NCI-H2227 treated with DMSO at 0.1 percent for 48 hours (cell line): Measurements from ENCODE around the gene CBX3.
"Not testable (repeated sequence)": the region's sequence is repeated elsewhere in the genome, so short reads cannot be mapped to it uniquely, and the experiment has no call there.

Experiments
- DNase-seq: peaks from one replicate; lab custom pipeline; 2025; lab: John Stamatoyannopoulos, UW

The CBX3 gene

GRCh38 chr7:26170663-26171062, 30.9 kb upstream of the CBX3 start:
- DNase-seq = no peak

DNA sequence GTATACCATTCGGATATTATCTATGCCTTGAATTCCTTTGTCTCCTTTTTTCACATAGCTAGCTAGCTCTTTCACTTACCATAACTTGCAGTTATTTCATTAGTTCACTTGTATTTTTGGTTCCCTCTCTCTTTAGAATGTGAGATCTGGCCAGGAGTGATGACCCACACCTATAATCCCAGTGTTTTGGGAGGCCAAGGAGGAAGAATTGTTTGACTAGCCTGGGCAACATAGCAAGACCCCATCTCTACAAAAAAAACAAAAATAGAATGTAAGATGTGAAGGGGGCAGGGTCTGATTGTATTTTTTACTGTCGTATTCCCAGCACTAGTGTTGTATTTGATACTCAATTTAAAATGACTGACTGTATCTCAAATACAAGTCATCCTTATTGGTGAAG, 29.9 kb upstream of the CBX3 start:
- no peak for DNase-seq

- no peak for DNase-seq
Observed at GRCh38 chr7:26172048-26172447, 29.5 kb upstream of the CBX3 start.

GRCh38 chr7:26175903-26176302, 25.6 kb upstream of the CBX3 start:
- not testable (repeated sequence) for DNase-seq

DNA sequence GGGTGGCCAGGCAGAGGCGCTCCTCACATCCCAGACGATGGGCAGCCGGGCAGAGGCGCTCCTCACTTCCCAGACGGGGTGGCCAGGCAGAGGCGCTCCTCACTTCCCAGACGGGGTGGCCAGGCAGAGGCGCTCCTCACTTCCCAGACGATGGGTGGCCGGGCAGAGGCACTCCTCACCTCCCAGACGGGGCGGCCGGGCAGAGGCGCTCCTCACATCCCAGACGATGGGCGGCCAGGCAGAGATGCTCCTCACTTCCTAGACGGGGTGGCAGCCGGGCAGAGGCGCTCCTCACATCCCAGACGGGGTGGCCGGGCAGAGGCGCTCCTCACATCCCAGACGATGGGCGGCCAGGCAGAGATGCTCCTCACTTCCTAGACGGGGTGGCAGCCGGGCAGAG, 24.8 kb upstream of the CBX3 start:
- DNase-seq = not testable (repeated sequence)

GRCh38 chr7:26177269-26177668, 24.3 kb upstream of the CBX3 start:
- DNase-seq = not testable (repeated sequence)

DNA sequence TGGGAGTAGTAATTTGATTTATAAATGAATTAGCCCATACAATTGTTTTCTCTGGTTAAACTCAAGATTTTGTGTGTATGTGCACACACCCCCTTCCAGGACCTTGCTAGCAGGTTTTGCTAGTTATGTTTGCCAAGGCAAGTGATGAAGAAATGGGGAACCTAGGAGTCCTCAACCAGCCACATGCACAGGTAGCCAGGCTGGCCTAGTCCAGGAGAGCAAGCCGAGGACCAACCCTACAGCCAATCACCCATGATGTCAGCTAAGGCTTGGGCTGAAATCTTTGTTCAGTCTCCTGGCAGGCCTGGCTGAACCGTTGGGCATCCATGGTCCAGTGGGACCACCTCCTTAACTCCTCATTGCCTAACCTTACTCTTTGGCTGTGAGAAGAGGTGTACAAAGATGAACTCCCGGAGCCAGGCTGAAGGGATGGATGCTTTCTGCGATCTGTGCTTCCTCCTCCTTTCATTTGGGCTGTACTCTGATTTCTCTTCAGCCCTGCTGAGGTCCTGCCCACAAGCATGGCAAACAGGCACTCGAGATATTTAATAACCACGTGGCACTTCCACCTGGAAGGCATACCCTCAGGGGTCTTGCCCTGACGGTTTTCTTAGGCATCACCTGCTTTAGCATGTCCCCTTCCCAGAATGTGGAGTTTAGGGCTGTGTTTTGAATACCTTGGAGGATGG, 23.1 kb upstream of the CBX3 start:
- DNase-seq = no peak

DNA sequence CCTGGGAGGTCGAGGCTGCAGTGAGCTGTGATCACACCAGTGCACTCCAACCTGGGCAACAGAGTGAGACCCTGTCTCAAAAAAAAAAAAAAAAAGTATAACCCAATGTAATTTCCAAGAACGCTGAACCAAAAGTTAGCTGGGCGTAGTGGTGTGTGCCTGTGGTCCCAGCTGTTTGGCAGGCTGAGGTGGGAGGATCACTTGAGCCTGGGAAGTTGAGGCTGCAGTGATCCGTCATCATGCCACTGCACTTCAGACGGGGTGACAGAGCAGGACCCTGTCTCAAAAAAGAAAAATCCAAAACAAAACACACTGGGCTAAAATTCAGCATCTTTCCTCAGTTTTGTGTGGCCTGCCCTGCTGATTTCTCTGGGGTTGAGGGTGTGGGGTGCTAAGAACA, 22.1 kb upstream of the CBX3 start:
- no peak for DNase-seq

DNA sequence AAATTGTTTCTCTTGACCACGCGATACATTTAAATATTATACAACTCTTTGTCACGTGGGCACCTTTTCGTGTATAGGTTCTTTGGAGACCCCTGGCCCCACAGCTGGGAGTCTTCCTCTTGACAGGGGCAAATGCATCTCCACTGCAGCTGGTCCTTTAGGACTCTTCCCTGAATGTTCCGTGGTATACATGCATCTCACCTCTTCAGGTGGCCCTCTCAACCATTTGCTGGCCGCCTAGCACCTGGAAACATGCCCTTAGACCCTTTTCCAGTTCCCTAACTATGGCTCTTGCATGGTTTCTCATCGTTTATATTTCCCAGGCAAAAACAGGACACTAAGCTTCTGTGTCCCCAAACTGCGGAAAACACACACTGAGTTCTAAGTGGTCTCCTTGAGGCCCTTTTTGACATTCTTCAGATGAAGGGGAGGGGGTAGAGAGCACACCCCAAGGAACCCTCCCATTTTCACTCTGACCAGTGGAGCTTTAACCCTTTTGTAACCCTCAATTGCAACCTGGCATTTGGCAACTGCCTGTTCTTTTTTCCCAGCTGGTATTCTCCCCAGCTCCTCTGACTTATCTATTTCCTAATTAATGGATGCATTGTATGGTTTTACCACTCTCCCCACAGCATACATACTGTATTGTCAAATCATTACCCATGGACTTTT, 21.6 kb upstream of the CBX3 start:
- no peak for DNase-seq

DNA sequence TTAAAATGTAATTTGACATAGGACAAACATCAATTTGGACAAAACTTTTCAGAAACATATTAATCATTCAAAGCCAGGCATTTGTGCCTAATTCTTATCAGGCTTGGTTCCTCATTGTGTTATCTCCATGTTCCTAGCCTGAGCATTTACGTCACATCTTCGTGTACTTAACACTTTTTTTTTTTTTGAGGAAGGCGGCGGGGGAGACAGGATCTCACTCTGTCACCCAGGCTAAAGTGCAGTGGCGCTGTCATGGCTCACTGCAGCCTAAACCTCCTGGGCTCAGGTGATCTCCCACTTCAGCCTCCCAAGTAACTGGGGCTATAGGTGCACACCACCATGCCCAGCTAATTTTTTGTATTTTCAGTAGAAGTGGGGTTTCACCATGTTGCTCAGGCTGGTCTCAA, 20.8 kb upstream of the CBX3 start:
- DNase-seq = no peak

- DNase-seq = no peak
Observed at GRCh38 chr7:26181474-26182227, 19.9 kb upstream of the CBX3 start.

GRCh38 chr7:26182283-26182682, 19.3 kb upstream of the CBX3 start:
- no peak for DNase-seq

DNA sequence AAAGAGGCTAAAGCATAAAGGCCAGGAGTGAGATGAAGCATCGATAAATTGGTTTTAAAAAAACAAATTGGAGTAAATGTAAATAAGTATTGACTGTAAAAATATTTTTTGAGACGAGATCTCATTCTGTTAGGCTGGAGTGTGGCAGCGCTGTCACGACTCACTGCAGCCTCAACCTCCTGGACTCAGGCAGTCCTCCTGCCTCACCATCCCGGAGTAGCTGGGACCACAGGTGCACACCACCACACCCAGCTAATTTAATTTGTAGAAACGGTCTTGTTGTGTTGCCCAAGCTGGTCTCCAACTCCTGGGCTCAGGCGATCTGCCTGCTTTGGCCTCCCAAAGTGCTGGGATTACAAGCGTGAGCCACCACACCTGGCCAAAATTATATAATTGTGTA, 18.8 kb upstream of the CBX3 start:
- no peak for DNase-seq

DNA sequence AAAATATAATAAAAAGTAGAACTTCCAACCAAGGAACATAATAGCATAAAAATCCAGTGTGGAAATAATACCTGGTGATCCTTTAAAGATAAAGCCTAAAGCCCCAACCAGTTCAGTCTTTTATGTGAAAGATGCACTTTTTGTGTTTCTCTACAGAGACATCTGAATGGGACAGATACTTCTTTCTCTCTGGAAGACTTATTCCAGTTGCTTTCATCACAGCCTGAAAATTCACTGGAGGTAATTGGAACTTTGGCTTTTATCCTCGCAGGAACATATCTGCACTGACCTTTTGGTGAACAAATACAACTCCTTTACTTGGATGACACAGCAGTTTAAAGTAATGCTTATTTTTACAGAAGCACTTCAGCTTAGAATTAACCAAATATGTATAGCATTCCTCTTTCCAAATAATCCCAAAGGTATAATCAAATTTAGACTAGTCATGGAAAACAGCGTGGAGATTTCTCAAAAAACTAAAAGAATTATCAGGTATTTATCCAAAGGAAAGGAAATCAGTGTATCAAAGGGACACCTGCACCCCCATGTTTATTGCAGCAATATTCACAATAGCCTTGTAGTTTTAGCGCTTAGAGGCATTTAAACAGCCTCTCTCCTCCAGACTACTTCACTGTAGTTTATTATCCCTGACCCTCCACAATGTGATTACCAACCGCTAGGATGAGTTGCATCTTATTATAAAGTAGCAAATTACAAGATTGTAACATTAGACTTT, 17.8 kb upstream of the CBX3 start:
- DNase-seq = no peak

- DNase-seq = not testable (repeated sequence)
Observed at GRCh38 chr7:26184281-26185101, 17.1 kb upstream of the CBX3 start.

DNA sequence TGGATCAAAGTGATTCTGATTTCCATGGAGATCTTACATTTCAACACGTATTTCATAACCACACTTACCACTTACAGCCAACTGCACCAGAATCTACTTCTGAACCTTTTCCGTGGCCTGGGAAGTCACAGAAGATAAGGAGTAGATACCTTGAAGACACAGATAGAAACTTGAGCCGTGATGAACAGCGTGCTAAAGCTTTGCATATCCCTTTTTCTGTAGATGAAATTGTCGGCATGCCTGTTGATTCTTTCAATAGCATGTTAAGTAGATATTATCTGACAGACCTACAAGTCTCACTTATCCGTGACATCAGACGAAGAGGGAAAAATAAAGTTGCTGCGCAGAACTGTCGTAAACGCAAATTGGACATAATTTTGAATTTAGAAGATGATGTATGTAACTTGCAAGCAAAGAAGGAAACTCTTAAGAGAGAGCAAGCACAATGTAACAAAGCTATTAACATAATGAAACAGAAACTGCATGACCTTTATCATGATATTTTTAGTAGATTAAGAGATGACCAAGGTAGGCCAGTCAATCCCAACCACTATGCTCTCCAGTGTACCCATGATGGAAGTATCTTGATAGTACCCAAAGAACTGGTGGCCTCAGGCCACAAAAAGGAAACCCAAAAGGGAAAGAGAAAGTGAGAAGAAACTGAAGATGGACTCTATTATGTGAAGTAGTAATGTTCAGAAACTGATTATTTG, 16.3 kb upstream of the CBX3 start:
- DNase-seq = no peak

DNA sequence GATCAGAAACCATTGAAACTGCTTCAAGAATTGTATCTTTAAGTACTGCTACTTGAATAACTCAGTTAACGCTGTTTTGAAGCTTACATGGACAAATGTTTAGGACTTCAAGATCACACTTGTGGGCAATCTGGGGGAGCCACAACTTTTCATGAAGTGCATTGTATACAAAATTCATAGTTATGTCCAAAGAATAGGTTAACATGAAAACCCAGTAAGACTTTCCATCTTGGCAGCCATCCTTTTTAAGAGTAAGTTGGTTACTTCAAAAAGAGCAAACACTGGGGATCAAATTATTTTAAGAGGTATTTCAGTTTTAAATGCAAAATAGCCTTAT, 15.7 kb upstream of the CBX3 start:
- DNase-seq = no peak

- no peak for DNase-seq
Observed at GRCh38 chr7:26186364-26187311, 14.9 kb upstream of the CBX3 start.

- no peak for DNase-seq
Observed at GRCh38 chr7:26187380-26188205, 14.0 kb upstream of the CBX3 start.
